GM18498 (cell line): Measurements from ENCODE around the gene ZDHHC17.
"Not testable (repeated sequence)": the region's sequence is repeated elsewhere in the genome, so short reads cannot be mapped to it uniquely, and the experiment has no call there.

Source experiments
- ATAC-seq: cut with Tn5 transposase; IDR thresholded peaks from one replicate; pipeline ENCODE4 v1.9.1; 2021; ENCODE audit warnings: mild to moderate bottlenecking, moderate library complexity; ENCODE audit not compliant: unreplicated experiment

ZDHHC17 gene

DNA sequence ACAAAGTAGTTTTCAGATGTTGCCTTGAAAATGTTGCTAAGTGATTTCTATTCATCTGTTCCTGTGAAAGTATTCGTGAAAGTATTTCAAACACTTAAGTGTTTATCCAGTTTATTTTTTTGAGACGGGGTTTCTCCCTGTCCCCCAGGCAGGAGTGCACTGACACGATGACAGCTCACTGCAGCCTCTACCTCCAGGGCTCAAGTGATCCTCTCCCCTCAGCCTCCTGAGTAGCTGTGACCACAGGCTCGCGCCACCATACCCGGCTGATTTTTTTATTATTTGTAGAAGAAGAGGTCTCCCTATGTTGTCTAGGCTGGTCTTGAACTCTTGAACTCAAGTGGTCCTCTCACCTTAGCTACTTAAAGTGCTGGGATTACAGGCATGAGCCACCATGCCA is 1.7 kb downstream of the ZDHHC17 start:
- no peak for ATAC-seq

DNA sequence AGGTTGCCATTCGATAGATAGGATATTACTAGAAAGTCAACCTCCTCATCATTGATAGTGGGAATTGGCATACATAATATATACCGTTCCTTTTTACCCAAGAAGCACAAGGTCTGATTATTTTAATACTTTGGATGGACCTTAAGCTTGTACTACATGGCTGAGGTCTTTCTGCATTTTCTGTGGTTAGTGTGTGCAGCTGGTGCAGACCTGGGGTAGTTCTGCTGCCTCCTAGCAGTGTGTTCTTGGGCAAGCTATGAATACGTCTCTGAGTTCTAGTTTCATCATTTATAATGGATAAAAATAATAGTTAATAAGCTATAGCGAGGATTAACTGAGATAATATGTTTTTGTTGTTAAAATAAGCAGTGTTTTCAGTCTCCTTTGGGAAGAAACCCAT is 2.2 kb downstream of the ZDHHC17 start:
- ATAC-seq: no peak

DNA sequence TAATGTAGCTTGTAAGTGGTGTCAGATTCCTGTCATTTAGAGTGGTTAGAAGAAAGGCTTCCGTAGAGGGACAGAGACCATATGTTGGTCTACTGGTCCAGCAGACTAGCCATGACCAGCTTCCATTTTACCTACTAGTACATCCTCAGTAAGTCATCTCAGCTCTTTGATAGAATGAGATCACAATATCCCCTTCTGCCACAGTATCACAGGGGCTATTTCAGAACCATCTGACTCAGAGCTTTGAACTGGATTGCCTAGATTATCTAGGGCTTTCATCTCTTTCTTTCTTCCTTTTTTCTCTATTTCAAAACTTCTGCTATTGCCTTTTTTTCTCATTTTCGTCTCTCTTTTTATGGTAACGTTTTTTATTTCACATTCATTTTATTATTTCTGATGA is 4.7 kb downstream of the ZDHHC17 start:
- no peak for ATAC-seq

DNA sequence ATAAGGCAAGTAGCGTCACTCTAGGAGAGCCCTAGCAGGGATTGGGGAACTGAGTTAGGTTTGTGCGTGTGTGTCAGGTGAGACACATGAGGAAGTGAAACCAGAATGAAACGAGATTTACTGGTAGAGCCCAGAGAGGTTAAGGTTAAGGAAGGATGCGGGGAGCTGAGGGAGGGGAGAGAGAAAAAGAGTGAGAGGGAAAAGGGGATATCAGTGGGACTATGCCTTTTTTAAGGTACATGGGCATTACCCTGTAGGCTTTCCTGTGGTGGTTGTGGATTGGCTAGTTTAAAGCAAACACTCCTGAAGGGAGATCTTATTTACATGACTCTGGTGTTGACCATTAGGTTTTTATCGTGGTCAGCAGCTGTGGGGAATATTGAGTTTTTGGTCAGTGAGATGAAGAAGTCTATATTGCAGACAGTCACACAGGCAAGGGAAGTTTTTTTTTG is 13.9 kb downstream of the ZDHHC17 start:
- peak; percentile 100 for ATAC-seq

DNA sequence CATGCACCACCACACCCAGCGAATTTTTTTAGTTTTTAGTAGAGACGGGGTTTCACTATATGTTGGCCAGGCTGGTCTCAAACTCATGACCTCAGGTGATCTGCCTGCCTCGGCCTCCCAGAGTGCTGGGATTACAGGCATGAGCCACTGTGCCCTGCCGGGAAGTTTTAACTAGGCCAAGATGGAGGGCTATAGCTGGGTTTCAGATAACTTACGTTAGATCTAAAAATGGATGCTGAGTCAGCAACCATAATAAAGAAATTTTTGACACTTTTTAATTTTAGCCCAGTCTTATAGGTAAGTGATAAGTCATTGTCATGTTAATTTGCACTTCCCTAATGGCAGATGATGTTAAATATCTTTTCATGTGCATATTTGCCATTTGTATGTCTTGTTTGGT is 14.4 kb downstream of the ZDHHC17 start:
- no peak for ATAC-seq

DNA sequence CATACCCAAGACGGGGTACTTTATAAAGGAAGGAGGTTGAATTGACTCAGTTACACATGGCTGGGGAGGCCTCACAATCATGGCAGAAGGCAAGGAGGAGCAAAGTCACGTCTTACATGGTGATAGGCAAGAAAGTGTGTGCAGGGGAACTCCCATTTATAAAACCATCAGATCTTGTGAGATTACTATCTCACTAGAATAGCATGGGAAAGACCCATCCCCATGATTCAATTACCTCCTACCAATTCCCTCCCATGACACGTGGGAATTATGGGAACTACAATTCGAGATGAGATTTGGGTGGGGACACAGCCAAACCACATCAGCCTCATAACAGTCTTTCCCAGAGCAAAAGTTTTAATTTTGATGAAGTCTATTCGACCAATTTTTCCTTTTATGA is 15.4 kb downstream of the ZDHHC17 start:
- ATAC-seq: not testable (repeated sequence)

DNA sequence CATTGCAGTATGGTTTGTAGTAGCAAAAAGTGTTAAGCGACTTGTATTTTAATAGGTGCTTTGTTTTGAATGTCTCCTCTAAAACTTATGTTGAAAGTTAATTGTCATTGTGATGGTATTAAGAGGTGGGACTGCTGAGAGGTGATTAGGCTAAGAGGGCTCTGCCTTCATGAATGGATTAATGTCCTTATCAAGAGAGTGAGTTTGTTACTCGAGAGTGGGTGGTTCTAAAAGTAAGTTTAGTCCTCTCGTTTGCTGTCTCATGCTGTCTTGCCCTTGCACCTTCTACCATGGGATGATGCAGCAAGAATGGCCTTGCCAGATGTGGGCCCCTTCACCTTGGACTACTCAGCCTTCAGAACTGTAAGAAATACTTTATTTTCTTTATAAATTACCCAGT is 17.4 kb downstream of the ZDHHC17 start:
- ATAC-seq: no peak

DNA sequence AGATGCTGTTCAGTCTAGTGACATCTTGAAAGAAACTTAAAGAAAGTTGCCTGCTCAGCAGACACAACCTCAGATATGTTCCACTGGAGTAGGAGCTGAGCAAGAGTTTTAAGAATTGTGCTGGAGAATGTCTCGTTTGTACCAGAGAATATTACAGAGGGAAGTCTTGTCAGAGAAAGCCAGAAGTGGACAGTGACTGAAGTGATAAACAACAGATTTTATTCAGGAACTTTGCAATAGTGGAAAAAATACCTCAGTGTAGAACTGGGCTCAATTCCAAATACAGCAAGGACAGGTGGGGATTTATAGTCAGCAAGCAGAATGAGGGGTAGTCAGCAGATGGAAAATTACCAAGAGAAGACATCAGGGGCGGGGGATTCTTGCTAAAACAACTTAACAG is 18.6 kb downstream of the ZDHHC17 start:
- no peak for ATAC-seq

DNA sequence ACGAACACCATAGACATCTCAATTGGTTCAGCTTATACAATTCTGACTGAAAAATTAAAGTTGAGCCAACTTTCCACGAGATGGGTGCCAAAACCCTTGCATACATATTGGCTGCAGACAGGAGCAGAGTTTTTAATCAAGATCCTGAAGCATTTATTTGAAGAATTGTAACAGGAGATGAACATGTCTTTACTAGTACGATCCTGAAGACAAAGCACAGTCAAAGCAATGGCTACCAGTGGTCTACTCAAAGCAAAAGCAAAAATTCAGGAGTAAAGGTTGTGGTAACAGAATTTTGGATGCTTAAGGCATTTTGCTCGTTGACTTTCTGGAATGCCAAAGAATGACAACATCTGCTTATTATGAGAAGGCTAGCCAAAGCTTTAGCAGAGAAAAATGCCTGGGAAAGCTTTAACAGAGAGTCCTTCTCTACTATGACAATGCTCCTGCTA is 20.7 kb downstream of the ZDHHC17 start:
- ATAC-seq: no peak

DNA sequence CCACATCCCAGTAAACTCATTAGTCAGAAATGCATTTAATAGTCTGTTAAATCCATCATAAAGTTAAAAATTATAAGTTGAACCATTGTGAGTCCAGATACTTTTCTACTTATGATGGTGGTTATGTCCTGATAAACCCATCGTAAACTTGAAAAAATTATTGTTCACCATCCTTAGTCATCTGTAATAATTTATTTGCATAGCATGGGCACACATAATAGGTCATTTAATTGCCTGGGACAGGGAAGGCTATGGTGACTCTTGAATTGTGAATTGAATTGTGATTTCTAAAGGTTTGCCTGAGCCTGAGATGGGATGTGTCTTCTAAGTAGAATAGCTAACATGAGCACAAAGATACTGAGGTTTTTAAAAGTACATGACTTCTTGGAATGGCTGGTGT is 21.5 kb downstream of the ZDHHC17 start:
- ATAC-seq: no peak

DNA sequence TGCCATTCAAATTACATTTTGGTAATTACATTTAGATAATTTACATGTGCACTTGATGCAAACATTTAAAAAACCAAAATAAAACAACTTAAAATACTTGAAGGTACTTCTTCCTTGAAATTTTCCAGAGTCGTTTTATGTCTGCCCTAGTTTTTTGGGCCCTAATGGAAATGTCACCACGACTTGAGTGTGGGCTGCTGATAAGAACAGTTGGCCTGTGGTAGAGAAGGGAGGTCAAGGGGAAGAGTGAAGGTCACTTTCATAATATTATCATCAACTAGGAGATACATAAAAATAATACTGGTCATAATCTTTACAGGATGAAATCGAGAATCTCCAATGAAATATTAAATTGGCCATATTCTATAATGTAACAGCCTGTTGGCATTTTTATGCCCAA is 23.1 kb downstream of the ZDHHC17 start:
- no peak for ATAC-seq

DNA sequence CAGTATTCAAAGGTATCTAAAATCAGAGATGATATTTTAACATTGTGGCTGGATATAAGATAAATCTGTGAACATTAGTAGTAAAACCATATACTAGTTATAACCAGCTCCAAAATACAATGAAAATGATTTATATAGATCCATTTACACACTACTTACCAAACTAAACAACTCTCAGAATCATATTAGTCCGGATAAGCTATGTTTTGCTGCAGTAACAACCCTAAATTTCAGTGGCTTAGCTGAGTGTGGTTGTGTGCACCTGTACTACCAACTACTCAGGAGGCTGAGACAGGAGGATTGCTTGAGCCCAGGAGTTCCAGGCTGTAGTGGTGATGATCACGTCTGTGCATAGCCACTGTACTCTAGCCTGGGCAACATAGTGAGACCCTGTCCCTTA is 23.8 kb downstream of the ZDHHC17 start:
- no peak for ATAC-seq

DNA sequence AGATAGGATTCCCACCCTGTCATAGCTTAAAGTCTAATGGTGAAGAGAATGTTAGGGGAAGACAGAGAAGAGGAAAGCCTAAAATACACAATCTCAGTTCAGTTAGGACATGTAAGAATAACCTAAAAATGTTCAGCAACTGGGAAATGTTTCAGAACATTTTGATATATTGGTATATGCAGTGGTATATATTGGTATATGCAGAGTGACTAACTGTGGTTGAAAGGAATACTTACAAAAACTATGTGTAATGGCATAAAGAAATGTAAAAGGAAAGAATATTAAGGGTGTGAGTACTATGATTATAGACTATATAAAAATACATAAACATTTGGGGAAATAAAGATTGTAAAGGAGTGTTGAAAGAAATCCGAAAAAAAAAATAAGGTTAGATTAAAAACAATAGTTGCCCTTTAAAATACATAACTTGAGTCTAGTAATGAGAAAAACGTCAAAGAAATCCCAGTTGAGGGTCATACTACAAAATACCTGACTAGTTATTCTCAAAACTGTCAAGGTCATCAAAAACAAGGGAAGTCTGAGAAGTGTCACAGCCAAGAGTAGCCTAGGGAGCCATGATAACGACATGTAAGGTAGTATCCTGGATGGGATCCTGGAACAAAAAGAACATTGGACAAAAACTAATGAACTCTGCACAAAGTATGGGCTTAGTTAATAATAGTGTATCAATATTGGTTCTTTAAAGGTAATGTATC is 25.6 kb downstream of the ZDHHC17 start:
- no peak for ATAC-seq

DNA sequence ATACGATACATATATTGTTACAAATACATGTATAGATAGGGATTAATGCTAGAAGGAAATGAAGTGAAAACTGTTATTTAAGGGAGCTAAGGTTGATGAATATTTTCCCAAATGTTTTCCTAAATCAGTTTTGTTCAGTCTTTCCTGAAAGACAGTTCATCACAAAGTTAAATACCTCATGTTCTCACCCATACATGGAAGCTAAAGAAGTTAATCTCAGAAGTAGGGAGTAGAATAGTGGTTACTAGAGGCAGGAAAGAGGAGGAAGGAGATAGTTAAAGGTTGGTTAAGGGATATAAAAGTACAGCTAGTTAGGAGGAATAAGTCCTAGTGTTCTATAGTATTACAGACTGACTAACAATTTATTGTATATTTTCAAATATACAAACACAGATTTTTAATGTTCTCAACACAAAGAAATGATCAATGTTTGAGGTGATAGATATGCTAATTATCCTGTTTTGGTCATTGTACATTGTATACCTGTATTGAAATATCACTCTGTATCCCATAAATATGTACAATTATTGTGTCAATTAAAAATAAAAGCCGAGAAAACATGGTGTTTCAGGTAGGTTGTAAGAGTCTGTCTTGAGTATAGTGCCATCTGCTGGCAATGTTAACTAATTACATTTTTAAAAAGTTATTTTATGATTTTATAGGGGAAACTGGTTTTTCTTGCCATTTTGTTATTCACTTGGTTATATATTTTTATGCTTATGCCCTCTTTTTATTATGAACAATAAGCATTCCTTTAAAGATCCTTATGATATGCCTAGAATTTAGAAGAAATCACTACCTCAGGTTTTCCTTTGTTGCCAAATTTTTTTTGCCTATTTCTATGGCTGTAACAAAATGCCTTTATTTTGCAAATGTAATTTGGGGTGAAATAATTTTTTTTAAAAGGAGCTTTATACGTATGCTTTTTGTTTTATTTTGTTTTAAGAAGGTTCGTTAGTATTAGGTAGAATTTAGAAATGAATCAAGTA is 26.9 kb downstream of the ZDHHC17 start:
- no peak for ATAC-seq

DNA sequence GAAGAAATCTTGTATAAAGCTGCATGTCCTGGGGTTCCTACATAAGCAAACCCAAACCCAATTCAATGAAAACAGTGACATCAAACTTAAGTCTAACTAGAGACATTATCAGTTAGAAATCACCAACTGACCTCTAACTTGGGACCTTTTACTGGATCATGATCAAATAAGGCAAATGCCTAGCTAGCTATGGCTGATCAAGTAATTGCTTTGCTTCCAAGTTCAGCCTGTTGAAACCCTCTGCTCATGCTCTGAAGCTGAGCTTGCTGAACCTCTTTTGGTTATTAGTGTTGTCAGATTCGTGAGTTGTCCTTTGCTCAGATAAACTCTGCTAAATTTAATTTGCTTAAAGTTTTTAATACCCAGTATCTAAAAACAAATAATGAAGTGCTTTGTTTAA is 28.9 kb downstream of the ZDHHC17 start:
- ATAC-seq: no peak

DNA sequence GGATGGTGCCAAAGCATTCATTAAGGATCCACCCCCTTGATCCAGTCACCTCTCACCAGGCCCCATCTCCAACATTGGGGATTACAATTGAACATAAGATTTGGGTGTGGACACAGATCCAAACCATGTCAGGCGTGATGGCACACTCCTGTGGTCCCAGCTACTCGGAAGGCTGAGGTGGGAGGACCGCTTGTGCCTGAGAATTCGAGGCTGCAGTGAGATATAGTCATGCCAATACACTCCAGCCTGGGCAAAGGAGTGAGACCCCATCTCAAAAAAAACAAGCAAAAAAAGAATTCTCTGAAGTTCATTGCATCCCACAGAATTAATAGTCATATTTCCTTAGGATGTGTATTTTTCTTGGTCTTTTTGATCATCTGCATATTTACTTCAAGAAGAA is 34.9 kb downstream of the ZDHHC17 start:
- no peak for ATAC-seq

DNA sequence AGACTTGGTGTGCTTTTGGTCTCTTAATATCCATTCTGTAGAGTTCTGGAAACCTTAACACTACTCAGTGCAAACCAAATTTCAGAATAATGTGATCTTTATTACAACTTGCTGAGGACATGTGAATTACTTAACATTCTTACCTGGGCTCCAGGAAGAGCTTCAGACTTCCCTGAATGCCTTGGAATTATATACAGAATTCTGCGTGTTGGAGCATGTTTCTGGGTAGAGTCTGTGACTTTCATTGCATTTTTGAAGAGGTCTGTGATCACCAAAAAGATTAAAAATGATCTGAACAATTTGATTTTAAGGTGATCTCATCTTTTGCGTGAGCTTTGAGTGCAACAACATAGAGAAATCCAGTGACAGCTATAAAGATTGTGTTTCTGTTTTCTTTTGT is 35.4 kb downstream of the ZDHHC17 start:
- ATAC-seq: no peak

DNA sequence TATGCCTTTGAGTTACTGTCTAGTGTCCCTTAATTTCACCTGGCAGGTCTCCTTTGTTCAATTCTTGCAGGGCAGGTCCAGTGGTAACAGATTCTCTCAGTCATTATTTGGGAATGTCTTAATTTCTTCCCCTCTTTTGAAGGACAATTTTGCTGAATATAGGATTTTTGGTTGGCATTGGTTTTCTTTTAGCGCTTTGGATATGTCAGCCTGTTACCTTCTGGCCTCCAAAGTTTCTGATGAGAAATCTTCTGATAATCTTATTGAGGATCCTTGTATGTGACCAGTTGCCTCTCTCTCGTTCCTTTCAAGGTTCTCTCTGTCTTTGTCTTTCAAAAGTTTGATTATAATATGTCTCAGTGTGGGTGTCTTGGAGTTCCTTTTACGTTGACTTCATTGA is 38.1 kb downstream of the ZDHHC17 start:
- ATAC-seq: no peak

DNA sequence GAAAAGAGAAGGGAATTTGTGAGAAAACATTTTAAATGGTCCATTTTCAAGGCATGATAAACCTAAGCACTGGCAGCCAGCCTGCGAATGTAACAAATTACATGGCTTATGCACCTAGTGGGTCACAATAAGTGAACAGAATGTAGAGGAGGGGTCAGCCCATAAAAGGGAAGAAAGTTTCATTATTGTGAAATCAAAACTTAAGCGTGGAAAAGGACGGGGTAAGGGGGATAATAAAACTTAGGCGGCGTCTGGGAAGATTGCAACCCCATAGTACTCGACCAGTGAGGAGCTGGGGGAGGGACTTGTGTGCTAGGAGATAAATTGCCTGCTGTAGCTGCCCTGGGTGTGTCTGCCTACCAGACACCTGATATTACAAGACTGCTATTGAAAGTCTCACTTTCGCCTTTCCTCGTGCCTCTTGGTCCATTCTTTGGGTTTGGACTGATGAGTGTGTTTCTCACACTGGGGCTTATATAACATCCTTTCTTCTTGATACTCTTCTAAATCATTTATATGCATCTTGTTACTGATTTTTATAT is 40.6 kb downstream of the ZDHHC17 start:
- no peak for ATAC-seq

DNA sequence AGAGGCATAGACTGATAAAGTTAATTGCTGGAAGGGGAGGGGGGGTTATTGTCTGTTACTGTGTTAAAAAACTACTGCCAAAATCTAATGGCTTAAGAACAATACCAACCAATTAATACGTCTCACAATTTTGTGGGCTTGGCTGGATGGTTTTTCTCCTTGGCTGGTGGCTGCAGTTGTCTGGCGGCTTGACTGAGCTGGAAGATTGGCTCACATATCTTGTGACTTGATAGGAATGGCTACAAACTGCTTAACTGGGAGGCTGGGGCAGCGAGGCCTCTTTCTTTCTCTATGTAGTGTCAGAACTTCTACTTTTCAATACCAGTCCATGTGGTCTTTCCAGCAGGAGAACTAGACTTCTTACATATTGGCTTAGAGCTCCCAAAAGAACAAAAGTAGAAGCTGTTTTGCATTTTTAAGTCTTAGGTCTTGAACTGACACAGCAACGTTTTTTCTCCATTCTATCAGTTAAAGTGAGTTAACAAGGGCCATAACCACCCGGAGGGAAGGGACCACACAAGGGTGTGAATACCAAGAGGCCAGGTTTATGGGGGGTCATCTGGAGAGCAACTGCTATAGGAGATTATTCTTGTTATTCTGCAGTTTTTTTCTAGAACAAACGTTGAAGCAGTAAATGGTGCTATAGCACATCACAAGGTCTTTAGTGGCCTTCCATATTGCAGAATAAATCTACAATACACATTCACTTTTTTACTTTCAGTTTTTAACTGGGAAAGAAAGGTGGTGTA is 46.9 kb downstream of the ZDHHC17 start:
- ATAC-seq: no peak

DNA sequence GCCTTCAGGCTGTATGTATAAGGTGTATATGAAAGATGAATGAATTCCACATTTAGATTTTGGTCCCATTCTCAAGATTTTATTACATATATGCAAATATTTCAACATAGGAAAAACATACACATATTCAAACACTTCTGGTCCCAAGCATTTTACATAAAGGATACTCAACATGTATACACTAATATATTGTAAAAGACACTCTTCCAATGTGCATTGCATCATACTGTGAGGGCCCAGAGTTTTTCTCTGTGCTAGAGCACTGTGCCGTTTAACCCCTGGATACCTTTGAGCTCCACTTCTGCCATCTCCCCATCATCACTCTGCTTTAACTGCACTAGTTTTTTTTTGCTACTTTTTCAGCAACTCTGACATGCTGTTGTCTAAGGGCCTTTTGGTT is 48.1 kb downstream of the ZDHHC17 start:
- ATAC-seq: no peak
